Measurements from ENCODE around the gene RAMP3. TPM values are rescaled to one million over a fixed set of nuclear protein-coding genes. Genes with fewer than 3 reads are reported as not detected.

RAMP3 gene
- total and polyA plus RNA-seq, 9 of the 15 experiments (the other 6 are each of a cell fraction or from before 2014, with no cell fraction given), result not detected

DNA sequence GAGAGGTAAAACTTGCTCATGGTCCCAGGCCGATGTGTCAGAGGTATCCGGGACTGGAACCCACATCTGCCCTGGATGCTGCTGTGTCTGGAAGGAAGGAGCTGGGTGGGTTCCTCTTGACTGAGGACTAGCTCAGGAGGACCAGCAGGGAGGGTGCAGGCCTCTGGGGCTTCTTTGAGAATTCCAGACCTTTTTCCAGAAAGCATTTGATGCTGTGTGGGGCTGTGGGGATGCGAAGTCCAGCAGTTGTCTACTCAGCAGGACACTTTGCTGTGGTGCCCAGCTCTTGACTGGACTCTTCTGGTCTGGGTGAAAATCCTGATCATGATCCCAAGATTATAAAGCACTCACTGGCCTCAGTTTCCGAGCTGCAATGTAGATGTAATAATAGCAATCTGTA lies 1.7 kb downstream of the RAMP3 start (continued):
- TF ChIP-seq, protein P1, sequence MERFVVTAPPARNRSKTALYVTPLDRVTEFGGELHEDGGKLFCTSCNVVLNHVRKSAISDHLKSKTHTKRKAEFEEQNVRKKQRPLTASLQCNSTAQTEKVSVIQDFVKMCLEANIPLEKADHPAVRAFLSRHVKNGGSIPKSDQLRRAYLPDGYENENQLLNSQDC (CRISPR knock-in tag; IDR thresholded peaks at IDR 0.05), result no peak
- TF ChIP-seq E2F3 (CRISPR knock-in tag; IDR thresholded peaks at IDR 0.05) (no peak), RCOR1 (IDR thresholded peaks at IDR 0.05; ENCODE audit: borderline replicate concordance in 1 of 2, low read depth in 2 of 2, low read length in 2 of 2) (no peak), PYGO2 (tag; IDR thresholded peaks at IDR 0.05) (no peak), FOS (IDR thresholded peaks at IDR 0.05; ENCODE audit: extremely low read depth, insufficient read length) (no peak), C11orf30 (IDR thresholded peaks at IDR 0.05; ENCODE audit: low read depth) (no peak)
- TF ChIP-seq, protein P2, sequence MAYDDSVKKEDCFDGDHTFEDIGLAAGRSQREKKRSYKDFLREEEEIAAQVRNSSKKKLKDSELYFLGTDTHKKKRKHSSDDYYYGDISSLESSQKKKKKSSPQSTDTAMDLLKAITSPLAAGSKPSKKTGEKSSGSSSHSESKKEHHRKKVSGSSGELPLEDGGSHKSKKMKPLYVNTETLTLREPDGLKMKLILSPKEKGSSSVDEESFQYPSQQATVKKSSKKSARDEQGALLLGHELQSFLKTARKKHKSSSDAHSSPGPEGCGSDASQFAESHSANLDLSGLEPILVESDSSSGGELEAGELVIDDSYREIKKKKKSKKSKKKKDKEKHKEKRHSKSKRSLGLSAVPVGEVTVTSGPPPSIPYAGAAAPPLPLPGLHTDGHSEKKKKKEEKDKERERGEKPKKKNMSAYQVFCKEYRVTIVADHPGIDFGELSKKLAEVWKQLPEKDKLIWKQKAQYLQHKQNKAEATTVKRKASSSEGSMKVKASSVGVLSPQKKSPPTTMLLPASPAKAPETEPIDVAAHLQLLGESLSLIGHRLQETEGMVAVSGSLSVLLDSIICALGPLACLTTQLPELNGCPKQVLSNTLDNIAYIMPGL (CRISPR knock-in tag; IDR thresholded peaks at IDR 0.05), result no peak
- TF ChIP-seq, protein P3, sequence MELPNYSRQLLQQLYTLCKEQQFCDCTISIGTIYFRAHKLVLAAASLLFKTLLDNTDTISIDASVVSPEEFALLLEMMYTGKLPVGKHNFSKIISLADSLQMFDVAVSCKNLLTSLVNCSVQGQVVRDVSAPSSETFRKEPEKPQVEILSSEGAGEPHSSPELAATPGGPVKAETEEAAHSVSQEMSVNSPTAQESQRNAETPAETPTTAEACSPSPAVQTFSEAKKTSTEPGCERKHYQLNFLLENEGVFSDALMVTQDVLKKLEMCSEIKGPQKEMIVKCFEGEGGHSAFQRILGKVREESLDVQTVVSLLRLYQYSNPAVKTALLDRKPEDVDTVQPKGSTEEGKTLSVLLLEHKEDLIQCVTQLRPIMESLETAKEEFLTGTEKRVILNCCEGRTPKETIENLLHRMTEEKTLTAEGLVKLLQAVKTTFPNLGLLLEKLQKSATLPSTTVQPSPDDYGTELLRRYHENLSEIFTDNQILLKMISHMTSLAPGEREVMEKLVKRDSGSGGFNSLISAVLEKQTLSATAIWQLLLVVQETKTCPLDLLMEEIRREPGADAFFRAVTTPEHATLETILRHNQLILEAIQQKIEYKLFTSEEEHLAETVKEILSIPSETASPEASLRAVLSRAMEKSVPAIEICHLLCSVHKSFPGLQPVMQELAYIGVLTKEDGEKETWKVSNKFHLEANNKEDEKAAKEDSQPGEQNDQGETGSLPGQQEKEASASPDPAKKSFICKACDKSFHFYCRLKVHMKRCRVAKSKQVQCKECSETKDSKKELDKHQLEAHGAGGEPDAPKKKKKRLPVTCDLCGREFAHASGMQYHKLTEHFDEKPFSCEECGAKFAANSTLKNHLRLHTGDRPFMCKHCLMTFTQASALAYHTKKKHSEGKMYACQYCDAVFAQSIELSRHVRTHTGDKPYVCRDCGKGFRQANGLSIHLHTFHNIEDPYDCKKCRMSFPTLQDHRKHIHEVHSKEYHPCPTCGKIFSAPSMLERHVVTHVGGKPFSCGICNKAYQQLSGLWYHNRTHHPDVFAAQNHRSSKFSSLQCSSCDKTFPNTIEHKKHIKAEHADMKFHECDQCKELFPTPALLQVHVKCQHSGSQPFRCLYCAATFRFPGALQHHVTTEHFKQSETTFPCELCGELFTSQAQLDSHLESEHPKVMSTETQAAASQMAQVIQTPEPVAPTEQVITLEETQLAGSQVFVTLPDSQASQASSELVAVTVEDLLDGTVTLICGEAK (IDR thresholded peaks at IDR 0.05), result no peak
- TF ChIP-seq, protein P3 (CRISPR knock-in tag; IDR thresholded peaks at IDR 0.05), result no peak
